NCI-H2081 treated with DMSO at 0.1 percent for 48 hours (cell line): Measurements from ENCODE around the gene GRIP2.

Experiments
- DNase-seq: peaks from one replicate; lab custom pipeline; 2025; lab: John Stamatoyannopoulos, UW

Gene GRIP2

DNA sequence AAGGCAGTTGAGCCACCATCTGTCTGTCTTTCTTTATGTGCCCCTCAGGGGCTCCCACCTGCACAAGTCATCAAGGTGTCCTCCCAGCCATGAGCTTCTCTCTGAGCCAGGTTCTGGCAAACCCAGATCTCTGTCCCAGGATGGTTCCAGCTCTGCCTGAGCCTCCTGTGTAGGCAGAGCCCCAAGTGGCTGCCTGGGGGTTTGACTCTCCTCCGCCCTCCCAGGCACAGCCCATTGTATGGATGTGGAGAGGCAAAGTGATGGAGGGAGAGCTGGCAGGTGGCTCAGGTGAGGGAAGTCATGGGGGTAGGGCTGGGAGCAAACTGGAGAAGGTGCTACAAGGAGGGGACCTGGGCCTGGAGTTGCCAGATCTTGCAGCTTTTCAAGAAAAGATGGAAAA, 56.9 kb downstream of the GRIP2 start:
- DNase-seq: no peak

DNA sequence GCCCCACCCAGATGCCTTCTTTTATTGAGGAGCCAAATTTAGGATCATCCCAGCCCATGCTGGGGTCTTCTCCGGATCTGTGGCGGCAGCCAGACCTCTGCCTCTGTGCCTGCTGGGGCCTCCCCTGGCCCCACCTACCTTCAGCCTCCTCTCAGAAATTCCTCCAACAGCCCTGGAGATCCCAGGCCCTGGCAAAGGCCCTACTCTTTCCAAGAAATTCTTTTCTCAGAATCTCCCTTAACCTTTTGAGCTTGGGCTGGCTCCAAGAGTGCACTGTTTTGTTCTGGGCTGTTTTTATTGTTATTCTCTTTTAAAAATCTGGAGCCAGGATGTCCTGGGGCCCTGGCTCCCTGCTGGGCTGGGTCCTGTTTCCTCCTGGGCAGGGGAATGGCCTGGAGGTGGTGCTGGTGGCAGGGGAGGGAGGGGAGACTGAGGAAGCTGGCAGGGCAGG, 57.8 kb downstream of the GRIP2 start:
- DNase-seq: no peak

DNA sequence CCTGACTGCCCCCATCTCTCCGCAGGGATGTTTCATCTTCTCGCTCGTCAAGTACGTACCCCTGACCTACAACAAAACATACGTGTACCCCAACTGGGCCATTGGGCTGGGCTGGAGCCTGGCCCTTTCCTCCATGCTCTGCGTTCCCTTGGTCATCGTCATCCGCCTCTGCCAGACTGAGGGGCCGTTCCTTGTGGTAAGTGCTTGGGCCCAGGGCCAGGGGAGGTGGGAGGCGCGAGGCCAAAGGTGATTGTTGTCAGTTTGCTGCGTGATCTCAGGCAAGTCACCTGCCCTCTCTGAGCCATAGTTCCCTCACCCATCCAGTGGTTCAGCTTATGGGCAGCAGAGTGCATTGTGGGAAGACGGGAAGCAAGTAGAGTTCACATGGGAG, 58.5 kb downstream of the GRIP2 start:
- no peak for DNase-seq

DNA sequence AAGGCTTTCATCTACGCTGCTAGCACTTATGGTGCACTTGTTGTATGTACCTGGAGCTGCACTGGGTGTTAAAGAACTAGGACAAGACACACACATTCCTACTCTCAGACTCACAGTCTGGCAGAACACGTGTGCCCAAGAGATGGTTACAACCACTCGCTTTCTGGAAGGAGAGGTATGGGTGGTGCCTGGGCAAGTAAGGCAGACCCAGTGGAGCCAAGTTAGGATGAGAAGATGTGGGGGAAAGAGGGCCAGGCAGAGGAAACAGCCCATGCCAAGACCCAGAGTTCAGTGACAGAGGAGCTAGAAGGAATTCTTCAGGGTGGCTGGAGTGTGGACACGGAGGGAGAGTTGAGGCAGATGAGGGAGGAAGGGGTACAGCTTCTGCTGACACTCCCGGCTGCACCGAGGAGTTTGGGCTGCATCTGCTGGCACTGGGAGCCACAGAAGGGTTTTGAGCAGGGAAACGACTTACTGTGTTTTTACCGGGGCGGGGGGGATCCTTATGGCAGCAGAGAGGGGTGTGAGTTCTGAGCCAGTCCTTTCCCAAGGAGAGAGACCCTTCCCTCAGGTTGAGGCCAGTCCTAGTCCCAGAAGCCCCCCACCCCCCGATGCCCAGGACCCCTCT, 59.0 kb downstream of the GRIP2 start:
- no peak for DNase-seq

DNA sequence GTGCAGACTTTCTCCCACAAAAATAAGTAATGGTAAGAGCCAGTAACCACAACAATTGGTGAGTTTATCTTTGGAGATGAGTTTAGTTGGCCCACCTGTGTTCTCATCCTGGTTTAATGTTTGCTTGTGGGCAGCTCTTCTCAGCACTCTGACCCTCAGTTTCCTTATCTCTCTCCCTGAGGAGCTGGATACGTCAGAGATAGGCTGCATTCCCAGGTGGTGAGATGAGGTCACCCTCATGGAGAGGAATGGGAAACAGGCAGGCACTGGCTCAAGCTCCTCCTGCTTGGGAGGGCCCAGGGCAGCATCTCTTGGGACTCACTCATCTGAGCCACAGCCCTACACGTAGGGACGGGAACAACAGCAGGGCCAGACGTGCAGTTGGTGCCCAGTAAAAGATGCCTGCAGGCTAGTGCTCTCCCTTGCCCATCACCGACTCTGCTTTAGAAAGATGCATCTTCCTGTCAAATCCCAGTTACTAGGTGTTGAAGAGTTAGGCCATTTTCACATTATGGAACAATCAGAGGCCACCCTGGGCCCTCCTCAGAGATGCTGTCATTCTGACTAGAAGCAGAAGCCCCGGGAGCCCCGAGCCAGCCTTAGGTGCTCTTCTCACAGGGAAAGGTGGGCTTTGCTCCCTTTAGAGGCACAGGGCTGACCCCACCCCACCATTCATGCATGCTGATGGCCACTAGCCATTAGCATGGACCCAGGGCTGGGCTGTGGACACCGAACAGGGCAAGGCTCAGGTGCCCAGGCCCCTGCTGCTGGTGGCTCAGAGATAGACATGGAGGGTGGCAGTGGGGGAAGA, 59.7 kb downstream of the GRIP2 start:
- no peak for DNase-seq

DNA sequence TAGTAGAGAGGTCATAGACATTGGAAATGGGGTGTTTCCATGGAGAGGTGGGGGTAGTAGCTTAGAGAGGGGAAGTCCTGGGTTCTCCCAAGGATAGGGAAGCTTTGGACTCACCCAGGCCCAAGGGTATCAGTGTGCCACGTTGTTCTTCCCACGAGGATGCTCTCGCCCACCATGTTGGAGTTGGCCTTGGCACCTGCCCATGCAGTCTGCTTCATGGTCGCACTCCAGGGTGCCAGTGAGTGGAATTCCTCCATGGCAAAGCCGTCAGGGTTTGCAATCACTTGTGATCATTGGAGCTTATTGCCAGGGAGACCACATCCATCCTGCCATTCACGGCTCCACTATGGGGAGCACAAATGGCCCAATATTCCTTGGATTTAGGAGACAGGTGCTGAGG, 60.6 kb downstream of the GRIP2 start:
- DNase-seq: no peak

DNA sequence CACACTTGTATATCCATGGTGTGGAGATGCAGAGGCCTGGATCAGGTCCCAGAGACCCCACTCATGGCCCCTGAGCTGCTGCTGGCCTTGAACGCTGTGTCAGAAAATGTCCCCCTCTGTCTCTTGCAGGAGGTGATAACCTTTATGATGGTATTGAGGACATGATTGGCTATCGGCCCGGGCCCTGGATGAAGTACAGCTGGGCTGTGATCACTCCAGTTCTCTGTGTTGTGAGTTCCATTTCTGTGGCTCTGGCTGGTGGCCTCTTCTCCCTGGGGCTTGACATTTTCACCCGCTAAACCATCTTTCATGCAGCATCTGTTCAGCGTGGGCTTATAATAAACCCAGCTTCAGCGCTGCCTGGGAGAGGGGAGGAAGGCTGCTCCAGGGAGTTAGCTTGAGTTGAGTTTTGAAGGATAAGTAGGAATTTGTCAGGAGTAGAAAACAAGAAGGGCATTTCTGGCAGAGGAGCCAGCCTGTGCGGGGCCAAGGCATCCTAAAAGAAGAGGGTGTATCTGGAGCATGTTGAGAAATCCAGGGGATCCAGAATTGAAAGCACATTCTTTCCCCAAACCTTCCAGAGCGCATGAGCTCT, 61.1 kb downstream of the GRIP2 start:
- no peak for DNase-seq

DNA sequence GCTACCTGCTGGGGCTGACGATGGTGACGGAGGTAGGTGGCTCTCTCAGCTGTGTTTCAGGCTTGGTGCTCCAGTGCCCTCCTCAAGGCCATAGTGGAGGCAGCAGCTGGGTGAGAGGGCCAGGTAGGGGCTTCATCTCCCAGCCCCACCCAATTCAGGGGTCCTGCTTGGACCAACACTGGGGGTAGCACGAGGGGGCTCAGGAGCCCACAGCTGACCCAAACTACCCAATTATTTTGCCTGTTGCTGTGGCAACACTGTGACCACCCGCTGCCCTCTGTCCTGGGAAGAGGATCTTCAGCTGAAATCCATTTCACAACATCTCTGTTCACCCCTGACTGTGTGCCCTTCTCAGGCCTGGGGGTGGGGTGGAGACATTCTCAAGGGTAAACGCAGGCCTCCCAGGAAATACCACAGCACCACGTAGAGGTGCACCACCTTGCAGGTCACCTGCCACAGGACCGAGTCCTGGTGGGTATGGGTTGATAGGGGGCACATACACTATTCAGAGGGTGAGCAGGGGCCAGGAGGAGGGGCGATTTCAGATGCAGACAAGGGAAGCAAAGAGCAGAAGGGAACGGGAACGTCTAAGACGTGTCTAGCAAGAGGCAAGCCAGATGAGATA, 62.7 kb downstream of the GRIP2 start:
- no peak for DNase-seq

DNA sequence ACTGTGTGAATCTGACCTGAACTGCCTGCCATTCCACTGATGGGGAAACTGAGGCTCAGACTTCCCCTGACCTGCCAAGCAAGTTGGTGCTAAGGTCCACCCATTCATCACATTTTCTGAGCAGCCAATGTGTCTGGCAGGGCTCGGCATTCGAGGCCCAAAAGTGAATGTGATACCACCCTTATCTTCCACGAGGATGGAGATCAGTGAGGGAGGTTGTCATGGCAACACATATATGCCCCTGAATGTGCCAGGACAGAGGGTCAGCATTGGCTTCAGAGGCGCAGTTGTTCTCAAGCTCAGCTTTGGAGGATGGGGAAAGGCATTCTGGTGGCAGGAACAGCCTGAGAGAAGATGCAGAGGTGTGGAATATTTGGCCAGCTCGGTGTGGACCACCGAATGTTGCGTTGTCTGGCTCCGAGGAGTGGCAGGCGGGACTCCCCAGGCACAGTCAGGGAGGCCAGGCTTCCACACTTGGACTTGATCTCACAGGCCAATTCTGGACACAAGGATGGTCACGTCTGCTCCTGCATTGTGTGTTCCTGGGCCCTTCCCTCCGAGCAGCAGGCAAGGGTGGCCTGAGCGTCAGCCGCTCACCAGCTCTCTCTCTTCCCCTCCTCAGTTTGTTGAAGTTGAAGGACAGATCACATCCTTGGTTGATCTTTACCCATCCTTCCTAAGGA, 63.4 kb downstream of the GRIP2 start:
- DNase-seq: no peak

DNA sequence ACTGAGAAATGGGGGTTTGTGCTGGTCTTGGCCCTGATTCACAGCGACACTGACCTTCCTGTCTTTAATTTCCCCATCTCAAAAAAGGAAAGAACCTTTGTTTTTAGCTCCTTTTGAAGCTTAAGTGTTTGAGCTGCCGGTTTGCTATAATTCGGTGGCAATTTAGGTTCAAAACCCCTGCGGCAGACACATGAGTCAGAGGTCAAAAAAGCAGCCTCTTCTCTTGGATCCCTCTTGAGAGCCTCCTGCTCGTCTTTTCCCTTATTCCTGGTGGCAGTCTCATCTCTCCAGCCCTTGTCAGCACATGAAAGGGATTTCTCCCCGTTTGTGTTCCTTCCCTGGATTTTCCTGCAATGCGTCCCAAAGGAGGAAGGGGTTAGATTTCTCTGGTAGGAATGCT, 64.5 kb downstream of the GRIP2 start:
- DNase-seq: no peak

DNA sequence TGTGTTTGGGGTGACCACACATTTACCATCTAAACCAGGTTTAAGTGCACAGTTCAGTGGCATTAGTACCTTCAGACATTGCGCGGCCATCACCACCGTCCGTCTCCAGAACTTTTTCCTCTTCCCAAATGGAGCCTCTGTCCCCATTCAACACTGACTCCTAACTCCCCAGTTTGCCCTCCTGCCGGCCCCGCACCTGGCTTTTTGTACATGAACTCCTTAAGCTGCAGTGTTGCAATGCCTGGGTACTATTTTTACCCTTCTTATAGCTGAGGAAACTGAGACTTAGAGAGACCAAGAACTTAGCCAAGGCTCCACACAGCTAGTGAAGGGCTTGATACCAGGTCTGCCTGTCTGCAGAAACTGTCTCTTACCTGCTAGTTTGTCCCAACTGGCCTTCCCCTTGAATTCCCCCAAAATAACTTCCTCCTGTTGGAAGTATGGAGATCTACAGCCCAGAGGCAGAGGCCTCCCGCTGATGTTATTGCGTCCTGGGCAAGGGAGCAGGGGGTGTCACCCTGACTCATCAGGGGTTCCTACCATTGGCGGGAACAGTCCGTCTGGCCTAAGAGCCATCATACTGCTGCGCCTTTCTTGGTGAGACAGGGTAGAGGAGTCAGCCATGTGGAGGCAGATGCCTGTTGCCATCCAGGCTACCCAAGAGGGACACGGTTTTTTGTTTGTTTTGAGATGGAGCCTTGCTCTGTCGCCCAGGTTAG, 65.6 kb downstream of the GRIP2 start:
- DNase-seq: no peak

DNA sequence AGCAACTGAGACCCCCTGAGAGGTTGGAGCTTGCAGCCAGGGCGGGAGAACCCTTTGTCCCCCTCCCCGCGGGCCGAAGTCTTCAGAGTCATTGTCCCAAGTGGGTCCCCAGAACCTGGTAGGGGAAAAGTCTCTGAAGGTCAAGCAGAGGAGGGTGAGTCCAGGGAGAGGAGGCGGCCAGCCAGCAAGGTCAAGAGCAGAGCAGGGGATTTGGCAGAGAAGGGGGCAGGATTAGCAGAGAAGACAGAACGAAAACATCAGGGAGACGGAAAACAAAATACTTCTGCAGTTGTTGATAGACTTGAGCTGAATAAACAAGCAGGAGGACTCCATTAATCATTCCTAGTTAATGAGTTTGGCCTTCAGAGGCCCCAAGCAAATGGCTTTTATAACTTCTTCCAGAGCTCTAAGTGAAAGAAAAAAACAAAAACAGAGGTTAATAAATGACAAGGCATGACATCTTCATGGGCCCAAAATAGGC, 66.7 kb downstream of the GRIP2 start:
- DNase-seq: no peak

DNA sequence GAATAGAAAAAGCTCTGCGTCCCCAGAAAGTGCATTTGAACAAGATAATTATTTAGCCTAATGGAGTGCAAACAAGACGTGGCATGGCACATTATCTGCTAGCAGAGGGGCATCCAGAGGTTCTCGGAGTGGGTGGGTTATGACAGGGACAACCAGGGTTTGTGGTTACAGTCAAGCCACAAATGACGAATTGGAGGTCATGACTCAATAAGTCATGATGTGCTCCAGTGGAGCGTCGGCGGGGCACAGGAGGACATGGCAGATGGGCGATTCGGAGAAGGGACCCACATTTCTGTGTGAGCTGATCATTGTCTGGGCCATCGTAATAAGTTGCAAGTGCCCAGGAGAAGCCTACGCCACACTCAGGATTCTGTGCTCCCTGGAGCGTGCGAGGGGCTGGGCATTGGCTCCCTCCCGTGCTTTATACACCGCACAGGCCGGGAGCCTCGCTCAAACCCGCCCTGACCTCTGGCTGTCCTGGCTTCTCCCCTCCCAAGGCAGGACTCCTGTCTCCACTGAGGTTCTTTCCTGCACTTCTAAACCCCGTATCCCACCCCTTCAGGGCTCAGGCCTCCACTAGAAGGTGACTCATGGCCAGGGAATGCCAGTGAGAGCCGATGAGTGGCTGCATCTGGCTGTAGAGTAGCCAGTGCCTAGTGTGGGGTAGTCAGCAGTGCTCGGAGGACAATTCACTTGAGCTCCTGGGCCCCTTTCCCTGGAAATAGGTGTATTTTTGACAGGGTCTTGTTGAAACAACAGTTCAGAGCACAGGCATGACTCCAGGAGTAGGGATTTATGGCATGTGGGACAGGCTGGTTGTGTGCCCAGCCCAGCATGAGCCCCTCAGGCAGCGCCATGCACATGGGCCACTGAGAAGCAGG, 67.4 kb downstream of the GRIP2 start:
- no peak for DNase-seq

DNA sequence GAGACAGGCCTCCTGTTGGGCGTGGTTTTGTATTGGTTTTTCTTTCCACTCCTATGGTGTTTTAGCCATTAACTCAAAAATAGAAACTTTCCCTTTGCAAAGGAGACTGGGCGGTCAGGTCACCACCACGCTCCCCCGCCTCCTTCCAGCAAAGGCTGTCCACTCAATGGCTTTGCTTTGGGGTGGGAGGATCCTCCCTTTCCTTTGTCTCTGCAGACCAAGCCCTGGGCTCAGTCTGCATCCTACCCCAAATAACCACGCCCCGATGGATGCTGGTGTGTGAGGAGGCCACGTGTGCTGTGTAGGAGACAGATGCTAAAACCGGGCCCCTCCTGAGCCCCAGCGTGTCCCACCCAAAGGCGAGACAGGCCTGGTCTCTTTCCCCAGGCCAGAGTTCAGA, 68.5 kb downstream of the GRIP2 start:
- no peak for DNase-seq

DNA sequence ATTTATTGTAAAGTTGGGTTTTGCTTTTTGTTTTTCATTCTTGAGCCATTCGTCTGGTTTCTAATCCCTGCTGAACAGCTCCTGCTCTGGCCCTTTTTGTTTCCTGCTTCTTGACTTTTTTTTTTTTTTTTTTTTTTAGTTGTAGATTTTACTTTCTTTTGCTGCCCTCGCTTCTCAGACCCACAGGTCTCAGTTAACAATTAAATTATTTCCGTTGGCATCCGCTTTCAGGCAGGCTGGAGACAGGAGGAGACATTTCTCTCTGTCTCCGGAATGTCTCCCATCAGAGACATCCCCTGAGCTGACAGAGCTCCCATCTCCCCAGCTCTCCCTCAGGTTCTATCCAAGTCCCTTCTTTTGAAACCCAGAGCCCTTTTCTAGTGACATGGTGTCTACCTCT, 69.1 kb downstream of the GRIP2 start:
- DNase-seq: no peak

DNA sequence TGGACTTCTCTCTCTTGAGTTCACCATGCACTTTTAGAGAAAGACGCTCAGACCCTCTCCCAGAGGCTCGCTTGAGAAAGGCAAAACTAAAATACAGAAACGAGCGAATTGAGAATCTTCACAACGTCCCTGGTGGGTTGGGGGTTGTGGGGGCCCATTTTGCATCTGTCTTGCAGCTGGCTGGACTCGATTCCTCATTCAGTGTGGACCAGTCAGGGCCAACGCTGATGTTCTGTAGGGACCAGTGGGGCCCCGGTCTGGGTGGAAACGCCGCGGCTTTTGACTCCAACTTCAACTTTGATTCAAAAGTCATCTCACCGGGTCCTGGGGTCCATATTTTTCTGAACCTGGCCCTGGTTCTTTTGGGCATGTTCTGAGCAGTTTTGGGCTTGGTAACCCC, 69.7 kb downstream of the GRIP2 start:
- no peak for DNase-seq

DNA sequence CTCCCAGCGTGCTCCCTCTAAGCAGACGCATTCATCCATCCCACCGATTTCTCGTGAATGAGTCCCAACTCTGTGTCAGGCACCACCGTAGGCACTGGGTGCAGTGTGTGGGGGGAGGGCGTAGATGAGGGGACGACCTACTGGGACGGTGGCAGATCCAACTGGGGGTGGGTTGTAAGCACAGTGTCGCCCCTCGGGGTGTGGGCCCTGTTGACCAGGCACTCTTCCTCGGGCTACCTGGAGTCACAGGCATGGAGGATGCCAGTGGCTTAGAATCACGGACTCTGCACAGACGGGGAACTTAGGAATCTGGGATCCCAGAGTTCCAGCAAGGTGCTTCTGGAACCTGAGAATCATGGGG, 71.5 kb downstream of the GRIP2 start:
- no peak for DNase-seq

DNA sequence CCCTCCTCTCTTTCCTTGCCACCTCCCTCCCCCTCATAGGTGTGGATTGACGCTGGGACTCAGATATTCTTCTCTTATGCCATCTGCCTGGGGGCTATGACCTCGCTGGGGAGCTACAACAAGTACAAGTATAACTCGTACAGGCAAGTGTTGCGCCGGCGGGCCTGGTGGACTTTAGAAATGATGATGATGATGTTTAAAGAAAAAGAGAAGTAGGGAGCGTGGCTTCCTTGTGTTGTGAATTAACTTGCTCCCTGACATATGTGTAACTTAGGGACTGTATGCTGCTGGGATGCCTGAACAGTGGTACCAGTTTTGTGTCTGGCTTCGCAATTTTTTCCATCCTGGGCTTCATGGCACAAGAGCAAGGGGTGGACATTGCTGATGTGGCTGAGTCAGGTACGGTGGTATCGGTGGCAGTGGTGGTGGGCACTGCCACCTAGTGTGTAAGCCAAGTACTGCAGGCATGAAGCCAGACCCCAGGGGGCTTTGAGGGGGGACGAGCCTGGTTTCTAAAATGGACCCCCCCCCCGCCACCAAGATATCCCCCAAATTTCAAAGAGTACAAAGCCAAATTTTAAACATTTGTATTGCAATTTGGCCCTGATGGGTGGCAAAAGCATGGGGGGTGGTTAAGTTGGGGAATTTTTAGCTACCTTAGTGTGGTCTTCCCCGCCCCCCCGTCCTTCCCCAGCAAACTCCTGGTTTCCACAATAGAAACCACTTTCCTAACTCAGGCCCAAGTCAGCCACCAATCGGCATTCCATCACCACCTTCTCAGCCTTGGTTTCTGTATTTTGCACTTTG, 72.1 kb downstream of the GRIP2 start:
- no peak for DNase-seq

DNA sequence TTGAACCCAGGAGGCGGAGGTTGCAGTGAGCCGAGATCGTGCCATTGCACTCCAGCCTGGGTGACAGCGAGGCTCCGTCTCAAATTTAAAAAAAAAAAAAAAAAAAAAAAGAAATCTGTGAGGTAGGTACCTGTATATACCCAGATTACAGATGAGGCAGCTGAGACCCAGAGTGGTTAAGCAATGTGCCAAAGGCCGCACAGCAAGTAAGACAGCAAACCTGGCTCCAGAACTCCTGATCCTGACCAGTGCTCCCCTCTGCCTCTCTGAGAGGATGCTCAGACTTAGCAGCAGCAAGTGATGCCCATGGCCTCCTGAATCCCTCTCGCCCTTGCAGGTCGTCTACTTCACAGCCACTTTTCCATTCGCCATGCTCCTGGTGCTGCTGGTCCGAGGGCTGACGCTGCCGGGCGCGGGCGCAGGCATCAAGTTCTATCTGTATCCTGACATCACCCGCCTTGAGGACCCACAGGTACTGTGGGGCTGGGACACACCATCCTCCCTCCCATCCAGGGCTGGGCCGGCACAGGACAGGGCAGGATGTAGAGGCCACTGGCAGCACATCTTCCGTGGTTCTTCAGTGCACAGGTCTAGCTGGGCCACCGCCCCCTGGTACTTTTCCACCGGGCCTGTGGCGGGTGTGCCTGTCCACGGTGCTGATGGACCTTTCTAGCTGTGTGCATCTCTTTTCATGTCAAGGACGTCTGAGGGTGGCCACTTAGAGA, 73.8 kb downstream of the GRIP2 start:
- no peak for DNase-seq
